ENCODE results near the gene RGS3.

DNA sequence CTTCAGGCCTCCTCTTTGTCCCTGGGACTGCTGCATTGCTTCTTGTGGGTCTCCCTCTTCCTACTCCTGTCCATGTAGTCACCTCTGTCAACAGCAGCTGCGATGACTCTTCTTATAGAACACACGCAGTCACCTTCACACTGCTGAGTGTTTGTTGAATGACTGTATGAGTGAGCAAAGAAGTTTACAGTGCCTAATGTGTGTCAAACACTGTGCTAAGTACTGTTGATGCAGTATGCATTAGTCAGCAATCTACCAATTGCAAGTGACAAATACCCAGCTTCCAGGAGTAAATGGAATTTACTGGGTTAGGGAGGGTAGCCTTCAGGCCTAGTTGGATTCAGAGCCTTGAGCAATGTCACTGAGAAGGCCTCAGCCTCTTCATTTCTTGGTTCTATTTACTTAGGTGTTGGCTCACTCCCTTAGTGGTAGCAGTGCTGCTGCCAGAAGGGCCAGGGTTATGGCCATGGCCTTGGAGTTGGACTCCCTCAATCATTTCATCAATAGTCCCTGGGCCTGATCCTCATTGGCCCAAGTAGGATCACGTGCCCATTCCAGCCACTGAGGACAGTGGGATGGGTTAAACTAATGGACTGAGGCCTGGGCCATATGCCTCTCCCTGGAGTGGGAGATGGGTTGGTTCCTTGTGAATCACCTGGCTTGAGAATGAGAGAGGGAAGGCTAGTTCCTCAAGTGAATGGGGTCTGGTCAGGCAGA is 93.5 kb downstream of the RGS3 start:
- TF ChIP-seq, protein P1, sequence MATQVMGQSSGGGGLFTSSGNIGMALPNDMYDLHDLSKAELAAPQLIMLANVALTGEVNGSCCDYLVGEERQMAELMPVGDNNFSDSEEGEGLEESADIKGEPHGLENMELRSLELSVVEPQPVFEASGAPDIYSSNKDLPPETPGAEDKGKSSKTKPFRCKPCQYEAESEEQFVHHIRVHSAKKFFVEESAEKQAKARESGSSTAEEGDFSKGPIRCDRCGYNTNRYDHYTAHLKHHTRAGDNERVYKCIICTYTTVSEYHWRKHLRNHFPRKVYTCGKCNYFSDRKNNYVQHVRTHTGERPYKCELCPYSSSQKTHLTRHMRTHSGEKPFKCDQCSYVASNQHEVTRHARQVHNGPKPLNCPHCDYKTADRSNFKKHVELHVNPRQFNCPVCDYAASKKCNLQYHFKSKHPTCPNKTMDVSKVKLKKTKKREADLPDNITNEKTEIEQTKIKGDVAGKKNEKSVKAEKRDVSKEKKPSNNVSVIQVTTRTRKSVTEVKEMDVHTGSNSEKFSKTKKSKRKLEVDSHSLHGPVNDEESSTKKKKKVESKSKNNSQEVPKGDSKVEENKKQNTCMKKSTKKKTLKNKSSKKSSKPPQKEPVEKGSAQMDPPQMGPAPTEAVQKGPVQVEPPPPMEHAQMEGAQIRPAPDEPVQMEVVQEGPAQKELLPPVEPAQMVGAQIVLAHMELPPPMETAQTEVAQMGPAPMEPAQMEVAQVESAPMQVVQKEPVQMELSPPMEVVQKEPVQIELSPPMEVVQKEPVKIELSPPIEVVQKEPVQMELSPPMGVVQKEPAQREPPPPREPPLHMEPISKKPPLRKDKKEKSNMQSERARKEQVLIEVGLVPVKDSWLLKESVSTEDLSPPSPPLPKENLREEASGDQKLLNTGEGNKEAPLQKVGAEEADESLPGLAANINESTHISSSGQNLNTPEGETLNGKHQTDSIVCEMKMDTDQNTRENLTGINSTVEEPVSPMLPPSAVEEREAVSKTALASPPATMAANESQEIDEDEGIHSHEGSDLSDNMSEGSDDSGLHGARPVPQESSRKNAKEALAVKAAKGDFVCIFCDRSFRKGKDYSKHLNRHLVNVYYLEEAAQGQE (IDR thresholded peaks at IDR 0.05; ENCODE audit: borderline replicate concordance in 1 of 2, low read depth in 1 of 2, low read length in 2 of 2): no peak
- TF ChIP-seq, protein P2, sequence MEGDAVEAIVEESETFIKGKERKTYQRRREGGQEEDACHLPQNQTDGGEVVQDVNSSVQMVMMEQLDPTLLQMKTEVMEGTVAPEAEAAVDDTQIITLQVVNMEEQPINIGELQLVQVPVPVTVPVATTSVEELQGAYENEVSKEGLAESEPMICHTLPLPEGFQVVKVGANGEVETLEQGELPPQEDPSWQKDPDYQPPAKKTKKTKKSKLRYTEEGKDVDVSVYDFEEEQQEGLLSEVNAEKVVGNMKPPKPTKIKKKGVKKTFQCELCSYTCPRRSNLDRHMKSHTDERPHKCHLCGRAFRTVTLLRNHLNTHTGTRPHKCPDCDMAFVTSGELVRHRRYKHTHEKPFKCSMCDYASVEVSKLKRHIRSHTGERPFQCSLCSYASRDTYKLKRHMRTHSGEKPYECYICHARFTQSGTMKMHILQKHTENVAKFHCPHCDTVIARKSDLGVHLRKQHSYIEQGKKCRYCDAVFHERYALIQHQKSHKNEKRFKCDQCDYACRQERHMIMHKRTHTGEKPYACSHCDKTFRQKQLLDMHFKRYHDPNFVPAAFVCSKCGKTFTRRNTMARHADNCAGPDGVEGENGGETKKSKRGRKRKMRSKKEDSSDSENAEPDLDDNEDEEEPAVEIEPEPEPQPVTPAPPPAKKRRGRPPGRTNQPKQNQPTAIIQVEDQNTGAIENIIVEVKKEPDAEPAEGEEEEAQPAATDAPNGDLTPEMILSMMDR (CRISPR knock-in tag; IDR thresholded peaks at IDR 0.05): no peak
- no peak for TF ChIP-seq MYC (CRISPR knock-in tag; IDR thresholded peaks at IDR 0.05; ENCODE audit: borderline replicate concordance)
- TF ChIP-seq, protein P3, sequence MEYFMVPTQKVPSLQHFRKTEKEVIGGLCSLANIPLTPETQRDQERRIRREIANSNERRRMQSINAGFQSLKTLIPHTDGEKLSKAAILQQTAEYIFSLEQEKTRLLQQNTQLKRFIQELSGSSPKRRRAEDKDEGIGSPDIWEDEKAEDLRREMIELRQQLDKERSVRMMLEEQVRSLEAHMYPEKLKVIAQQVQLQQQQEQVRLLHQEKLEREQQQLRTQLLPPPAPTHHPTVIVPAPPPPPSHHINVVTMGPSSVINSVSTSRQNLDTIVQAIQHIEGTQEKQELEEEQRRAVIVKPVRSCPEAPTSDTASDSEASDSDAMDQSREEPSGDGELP (IDR thresholded peaks at IDR 0.05; ENCODE audit: borderline replicate concordance, low read depth): no peak
- TF ChIP-seq RAD21 (CRISPR knock-in tag; IDR thresholded peaks at IDR 0.05): no peak
